Activated T-cell treated with anti-CD3 and anti-CD28 coated beads, Interleukin-2, amount 50 U/mL, for 4 hours (primary cell): ENCODE results near the gene FAM184B. TPM values are rescaled to one million over a fixed set of nuclear protein-coding genes. Genes with fewer than 3 reads are reported as not detected.
A peak's percentile ranks its signal among the peaks of the same experiment; 100 is the strongest.

Experiments used
- ATAC-seq, 2 donors: fragments of 200-7000 bp; cut with Tn5 transposase; one replicate each; pipeline ENCODE4 v1.10.0; 2021
- DNase-seq: peaks from one replicate; pipeline ENCODE4 v3.0.0-alpha.2; 2020
- H3K27me3 Mint-ChIP-seq: one replicate; pipeline ENCODE4 v1.8.0; 2021; ENCODE audit warnings: low read depth, mixed read lengths
- H3K36me3 Mint-ChIP-seq: one replicate; pipeline ENCODE4 v1.8.0; 2022; ENCODE audit warnings: mixed read lengths; ENCODE audit not compliant: insufficient read depth
- H3K4me1 Mint-ChIP-seq: one replicate; pipeline ENCODE4 v1.8.0; 2021; ENCODE audit warnings: low read depth, mixed read lengths
- H3K4me3 Mint-ChIP-seq: one replicate; pipeline ENCODE4 v1.8.0; 2021; ENCODE audit warnings: mild to moderate bottlenecking, moderate library complexity, mixed read lengths
- H3K9me3 Mint-ChIP-seq: one replicate; pipeline ENCODE4 v1.8.0; 2021; ENCODE audit warnings: mixed read lengths
- total RNA-seq, 3 donors: library from RNA; stranded (reverse); gene quantifications; one replicate each; pipeline ENCODE4 v1.2.1, GENCODE V29; 2021

The FAM184B gene
- total RNA-seq, 3 donors from 2014 or later: 0.03 TPM; not detected in 1

- Mint-ChIP-seq H3K4me3 (no peak overlapping the region), H3K27me3 (no peaks in the 10 kb centered on the region), H3K9me3 (no peaks in the 10 kb centered on the region), H3K36me3 (peaks cover 39% of the 10 kb centered on the region), H3K4me1 (peaks cover 6% of the 10 kb centered on the region)
- ATAC-seq: no peak
- DNase-seq: no peak
Measured at GRCh38 chr4:17595471-17596005, 185.9 kb downstream of the FAM184B start.

GRCh38 chr4:17589355-17589754, 192.1 kb downstream of the FAM184B start:
- Mint-ChIP-seq H3K27me3 (no peaks in the 10 kb centered on the region), H3K36me3 (peaks cover 43% of the 10 kb centered on the region), H3K4me3 (no peak overlapping the region), H3K4me1 (peaks cover 6% of the 10 kb centered on the region), H3K9me3 (no peaks in the 10 kb centered on the region)
- DNase-seq (no peak), ATAC-seq (no peak)

- H3K4me1 Mint-ChIP-seq: peaks cover 4% of the 10 kb centered on the region
- no peaks in the 10 kb centered on the region for H3K9me3 Mint-ChIP-seq
- ATAC-seq (peak in 1 of 2 donors; percentile 27), DNase-seq (no peak)
- peaks cover 43% of the 10 kb centered on the region for H3K36me3 Mint-ChIP-seq
- H3K4me3 Mint-ChIP-seq: no peak overlapping the region
- no peaks in the 10 kb centered on the region for H3K27me3 Mint-ChIP-seq
Measured at GRCh38 chr4:17587094-17587822, 194.2 kb downstream of the FAM184B start.

- H3K9me3 Mint-ChIP-seq: no peaks in the 10 kb centered on the region
- H3K4me3 Mint-ChIP-seq: no peak overlapping the region
- H3K27me3 Mint-ChIP-seq: no peaks in the 10 kb centered on the region
- peaks cover 47% of the 10 kb centered on the region for H3K36me3 Mint-ChIP-seq
- ATAC-seq (no peak), DNase-seq (no peak)
- peaks cover 5% of the 10 kb centered on the region for H3K4me1 Mint-ChIP-seq
Measured at GRCh38 chr4:17584521-17585213, 196.8 kb downstream of the FAM184B start.

GRCh38 chr4:17583941-17584340, 197.5 kb downstream of the FAM184B start:
- peaks cover 12% of the 10 kb centered on the region for H3K4me1 Mint-ChIP-seq
- DNase-seq (no peak), ATAC-seq (no peak)
- H3K27me3 Mint-ChIP-seq: no peaks in the 10 kb centered on the region
- H3K9me3 Mint-ChIP-seq: no peaks in the 10 kb centered on the region
- H3K4me3 Mint-ChIP-seq: no peak overlapping the region
- H3K36me3 Mint-ChIP-seq: peaks cover 46% of the 10 kb centered on the region

GRCh38 chr4:17583276-17583675, 198.1 kb downstream of the FAM184B start:
- Mint-ChIP-seq H3K27me3 (no peaks in the 10 kb centered on the region), H3K4me1 (peaks cover 19% of the 10 kb centered on the region), H3K9me3 (no peaks in the 10 kb centered on the region), H3K36me3 (peaks cover 43% of the 10 kb centered on the region), H3K4me3 (no peak overlapping the region)
- ATAC-seq: no peak
- no peak for DNase-seq

GRCh38 chr4:17580969-17581368, 200.5 kb downstream of the FAM184B start:
- no peak for DNase-seq
- H3K4me1 Mint-ChIP-seq: peaks cover 23% of the 10 kb centered on the region
- peaks cover 29% of the 10 kb centered on the region for H3K36me3 Mint-ChIP-seq
- no peaks in the 10 kb centered on the region for H3K9me3 Mint-ChIP-seq
- ATAC-seq: no peak
- H3K27me3 Mint-ChIP-seq: no peaks in the 10 kb centered on the region
- no peak overlapping the region for H3K4me3 Mint-ChIP-seq

Other genes with a start within 250 kb of the FAM184B start
- 100 to 1,000 TPM; 101 to 106 (median 104) TPM for gene LAP3, start 204.4 kb downstream of the FAM184B start, total RNA-seq
- gene MED28, start 167.0 kb downstream of the FAM184B start, total RNA-seq: 10 to 100 TPM; 56.9 to 60.8 (median 60.2) TPM
- 10 to 100 TPM; 34.1 to 44.4 (median 40.3) TPM for gene DCAF16, start 29.1 kb upstream of the FAM184B start, total RNA-seq
- 1 to 10 TPM; 6.0 to 8.4 (median 8.0) TPM for gene NCAPG, start 29.4 kb upstream of the FAM184B start, total RNA-seq
- gene LCORL, start 240.1 kb upstream of the FAM184B start, total RNA-seq: 1 to 10 TPM; 5.7 to 6.6 (median 5.7) TPM